ENCODE data around the gene SLC17A1. TPM values are rescaled to one million over a fixed set of nuclear protein-coding genes. Genes with fewer than 3 reads are reported as not detected.

SLC17A1 gene
- total RNA-seq, 2 experiments from 2014 or later, result not detected

GRCh38 chr6:25863360-25863759 is 31.5 kb upstream of the SLC17A1 start:
- CTCF ChIA-PET, result interaction anchor here (1.2 to 1.9 kb wide), 2 partner anchors 19 to 129 kb away, joined by 5 to 6 read pairs; no protein-coding TSS in a partner anchor
- no peaks in the 10 kb centered on the region for H3K27me3 Mint-ChIP-seq
- H3K36me3 Mint-ChIP-seq (ENCODE audit: low read depth), result peaks cover 7% of the 10 kb centered on the region

DNA sequence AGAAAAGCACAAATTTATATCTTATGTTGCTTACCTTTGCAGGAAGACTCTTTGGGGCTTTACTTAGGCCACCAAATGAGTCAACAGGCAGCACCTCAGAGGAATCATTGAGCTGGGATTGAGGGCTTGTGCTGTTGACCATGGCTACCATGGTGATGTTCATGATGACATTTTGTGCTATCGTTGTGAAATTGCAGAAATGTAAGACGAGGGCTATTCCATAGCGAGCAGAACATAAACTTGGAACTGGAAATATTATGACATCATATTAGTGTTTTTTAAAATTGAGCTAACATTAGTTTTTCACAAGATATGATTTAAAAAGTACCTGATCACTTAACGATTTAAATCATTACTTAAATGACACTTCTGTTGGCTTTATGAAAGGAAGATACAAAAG is 30.3 kb upstream of the SLC17A1 start:
- ChIA-PET CTCF (interaction anchor here (1.2 to 1.9 kb wide), 2 partner anchors 20 to 130 kb away, joined by 5 to 6 read pairs; no protein-coding TSS in a partner anchor), POLR2A (interaction anchor here (1.3 kb wide), 1 partner anchor 11 kb away, joined by 3 read pairs; no protein-coding TSS in a partner anchor)

More at GRCh38 chr6:25863360-25863759, 31.5 kb upstream of the SLC17A1 start:
- Mint-ChIP-seq H3K4me3 (no peak overlapping the region), H3K27ac (no peak overlapping the region), H3K4me1 (peaks cover 29% of the 10 kb centered on the region), H3K9me3 (peaks cover 7% of the 10 kb centered on the region)
- DNase-seq, result no peak
- POLR2A ChIA-PET, result interaction anchor here (1.6 kb wide), 1 partner anchor 8 kb away, joined by 4 read pairs; no protein-coding TSS in a partner anchor

GRCh38 chr6:25852756-25853155 is 20.9 kb upstream of the SLC17A1 start:
- Mint-ChIP-seq H3K4me3 (no peak overlapping the region), H3K4me1 (peaks cover 15% of the 10 kb centered on the region), H3K27me3 (no peaks in the 10 kb centered on the region), H3K36me3 (ENCODE audit: low read depth) (no peaks in the 10 kb centered on the region), H3K9me3 (no peaks in the 10 kb centered on the region), H3K27ac (no peak overlapping the region)
- no peak for DNase-seq
- ChIA-PET POLR2A (no interaction called here), CTCF (interaction anchor here (0.9 kb wide), 1 partner anchor 134 kb away, joined by 3 read pairs; no protein-coding TSS in a partner anchor)

More for the DNA sequence above, 30.3 kb upstream of the SLC17A1 start:
- peaks cover 38% of the 10 kb centered on the region for H3K4me1 Mint-ChIP-seq
- H3K36me3 Mint-ChIP-seq (ENCODE audit: low read depth), result peaks cover 7% of the 10 kb centered on the region
- no peaks in the 10 kb centered on the region for H3K27me3 Mint-ChIP-seq
- H3K27ac Mint-ChIP-seq, result no peak overlapping the region
- no peak for DNase-seq
- peaks cover 7% of the 10 kb centered on the region for H3K9me3 Mint-ChIP-seq
- H3K4me3 Mint-ChIP-seq, result no peak overlapping the region

- Mint-ChIP-seq H3K27me3 (no peaks in the 10 kb centered on the region), H3K4me1 (peaks cover 11% of the 10 kb centered on the region), H3K9me3 (no peaks in the 10 kb centered on the region), H3K4me3 (no peak overlapping the region), H3K36me3 (ENCODE audit: low read depth) (no peaks in the 10 kb centered on the region), H3K27ac (no peak overlapping the region)
- no peak for DNase-seq
- ChIA-PET CTCF (interaction anchor here (0.9 kb wide), 1 partner anchor 134 kb away, joined by 3 read pairs; no protein-coding TSS in a partner anchor), POLR2A (no interaction called here)
Observed at GRCh38 chr6:25851961-25852360, 20.1 kb upstream of the SLC17A1 start.

DNA sequence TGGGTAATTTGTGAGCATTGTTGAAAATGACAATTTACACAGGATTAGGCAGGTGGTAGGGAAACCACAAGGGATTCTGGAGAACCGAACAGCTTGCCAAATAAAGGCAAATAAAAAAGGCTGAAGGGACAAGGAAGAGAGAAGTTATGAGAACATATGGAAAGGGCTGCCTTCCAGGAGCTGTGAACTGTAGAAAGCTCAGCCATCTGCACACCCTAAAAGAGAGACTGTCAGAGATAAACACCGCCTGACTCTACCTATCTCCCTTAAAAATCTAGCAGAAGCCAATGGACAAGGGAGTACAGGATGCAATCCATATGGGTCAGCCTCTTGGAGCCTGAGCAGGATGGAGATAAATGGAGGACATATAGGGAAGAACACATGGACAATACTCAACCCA is 12.7 kb upstream of the SLC17A1 start:
- no peak overlapping the region for H3K4me3 Mint-ChIP-seq
- ChIA-PET CTCF (no interaction called here), POLR2A (no interaction called here)
- peaks cover 2% of the 10 kb centered on the region for H3K4me1 Mint-ChIP-seq
- DNase-seq, result no peak
- H3K27me3 Mint-ChIP-seq, result peaks cover 5% of the 10 kb centered on the region
- H3K9me3 Mint-ChIP-seq, result peaks cover 2% of the 10 kb centered on the region
- peaks cover 2% of the 10 kb centered on the region for H3K36me3 Mint-ChIP-seq (ENCODE audit: low read depth)
- H3K27ac Mint-ChIP-seq, result no peak overlapping the region

DNA sequence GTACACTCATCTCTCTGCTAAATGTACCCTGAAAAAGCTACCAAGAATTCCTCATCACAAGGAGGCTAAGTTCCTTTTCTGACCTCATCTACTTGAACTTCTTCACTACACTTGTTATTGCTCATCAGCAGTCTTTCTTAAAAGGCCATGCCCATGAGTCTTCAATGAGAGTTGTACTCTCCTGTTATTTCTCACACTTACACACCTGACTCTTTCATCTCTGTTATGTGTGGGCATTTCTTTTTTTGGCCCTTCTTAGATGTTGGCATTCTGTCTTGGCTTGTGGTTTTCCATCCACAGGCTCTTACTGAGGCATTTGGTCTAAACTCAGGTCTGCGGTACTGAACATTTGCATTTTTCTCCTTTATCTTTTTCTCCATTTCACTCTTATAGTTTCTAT is 10.7 kb upstream of the SLC17A1 start:
- ChIA-PET POLR2A (no interaction called here), CTCF (no interaction called here)
- DNase-seq, result no peak
- Mint-ChIP-seq H3K4me1 (peaks cover 2% of the 10 kb centered on the region), H3K27me3 (peaks cover 5% of the 10 kb centered on the region), H3K9me3 (peaks cover 2% of the 10 kb centered on the region), H3K27ac (no peak overlapping the region), H3K36me3 (ENCODE audit: low read depth) (peaks cover 2% of the 10 kb centered on the region), H3K4me3 (no peak overlapping the region)

GRCh38 chr6:25835442-25836283 is 3.8 kb upstream of the SLC17A1 start:
- no peak for DNase-seq
- H3K27ac Mint-ChIP-seq, result no peak overlapping the region
- CTCF ChIA-PET, result no interaction called here

GRCh38 chr6:25834950-25835349 is 3.1 kb upstream of the SLC17A1 start:
- CTCF ChIA-PET, result interaction anchor here (0.7 kb wide), 1 partner anchor 72 kb away, joined by 3 read pairs; no protein-coding TSS in a partner anchor
- Mint-ChIP-seq H3K36me3 (ENCODE audit: low read depth) (no peaks in the 10 kb centered on the region), H3K27me3 (peaks cover 4% of the 10 kb centered on the region), H3K27ac (no peak overlapping the region), H3K9me3 (no peaks in the 10 kb centered on the region), H3K4me3 (no peak overlapping the region), H3K4me1 (peaks cover 2% of the 10 kb centered on the region)
- DNase-seq, result no peak
- POLR2A ChIA-PET, result no interaction called here

More at GRCh38 chr6:25835442-25836283, 3.8 kb upstream of the SLC17A1 start:
- POLR2A ChIA-PET, result no interaction called here
- Mint-ChIP-seq H3K4me1 (no peaks in the 10 kb centered on the region), H3K27me3 (peaks cover 6% of the 10 kb centered on the region), H3K36me3 (ENCODE audit: low read depth) (peaks cover 1% of the 10 kb centered on the region), H3K4me3 (no peak overlapping the region), H3K9me3 (peaks cover 1% of the 10 kb centered on the region)

GRCh38 chr6:25833136-25833535 is 1.3 kb upstream of the SLC17A1 start:
- H3K9me3 Mint-ChIP-seq, result no peaks in the 10 kb centered on the region
- H3K36me3 Mint-ChIP-seq (ENCODE audit: low read depth), result no peaks in the 10 kb centered on the region
- peaks cover 4% of the 10 kb centered on the region for H3K27me3 Mint-ChIP-seq
- CTCF ChIA-PET, result no interaction called here
- H3K27ac Mint-ChIP-seq, result no peak overlapping the region
- no peak overlapping the region for H3K4me3 Mint-ChIP-seq
- POLR2A ChIA-PET, result no interaction called here
- no peak for DNase-seq
- H3K4me1 Mint-ChIP-seq, result peaks cover 6% of the 10 kb centered on the region

GRCh38 chr6:25832670-25833069 is 818 bp upstream of the SLC17A1 start:
- peaks cover under 1% of the 10 kb centered on the region for H3K36me3 Mint-ChIP-seq (ENCODE audit: low read depth)
- H3K4me3 Mint-ChIP-seq, result no peak overlapping the region
- H3K27me3 Mint-ChIP-seq, result peaks cover 4% of the 10 kb centered on the region
- DNase-seq, result no peak
- CTCF ChIA-PET, result no interaction called here
- H3K9me3 Mint-ChIP-seq, result peaks cover 1% of the 10 kb centered on the region
- POLR2A ChIA-PET, result no interaction called here
- H3K4me1 Mint-ChIP-seq, result peaks cover 6% of the 10 kb centered on the region
- H3K27ac Mint-ChIP-seq, result no peak overlapping the region

- ChIA-PET POLR2A (no interaction called here), CTCF (no interaction called here)
- peaks cover 4% of the 10 kb centered on the region for H3K27me3 Mint-ChIP-seq
Observed at GRCh38 chr6:25832307-25832662, 433 bp upstream of the SLC17A1 start.

GRCh38 chr6:25830458-25830857 is 1.4 kb downstream of the SLC17A1 start:
- Mint-ChIP-seq H3K9me3 (peaks cover 3% of the 10 kb centered on the region), H3K4me1 (peaks cover 6% of the 10 kb centered on the region), H3K27ac (no peak overlapping the region), H3K4me3 (no peak overlapping the region), H3K36me3 (ENCODE audit: low read depth) (peaks cover 9% of the 10 kb centered on the region), H3K27me3 (peaks cover 11% of the 10 kb centered on the region)
- ChIA-PET POLR2A (no interaction called here), CTCF (no interaction called here)
- no peak for DNase-seq

More at GRCh38 chr6:25832307-25832662, 433 bp upstream of the SLC17A1 start:
- Mint-ChIP-seq H3K27ac (no peak overlapping the region), H3K9me3 (peaks cover 2% of the 10 kb centered on the region), H3K4me1 (peaks cover 6% of the 10 kb centered on the region), H3K36me3 (ENCODE audit: low read depth) (peaks cover 3% of the 10 kb centered on the region), H3K4me3 (no peak overlapping the region)
- DNase-seq, result no peak

DNA sequence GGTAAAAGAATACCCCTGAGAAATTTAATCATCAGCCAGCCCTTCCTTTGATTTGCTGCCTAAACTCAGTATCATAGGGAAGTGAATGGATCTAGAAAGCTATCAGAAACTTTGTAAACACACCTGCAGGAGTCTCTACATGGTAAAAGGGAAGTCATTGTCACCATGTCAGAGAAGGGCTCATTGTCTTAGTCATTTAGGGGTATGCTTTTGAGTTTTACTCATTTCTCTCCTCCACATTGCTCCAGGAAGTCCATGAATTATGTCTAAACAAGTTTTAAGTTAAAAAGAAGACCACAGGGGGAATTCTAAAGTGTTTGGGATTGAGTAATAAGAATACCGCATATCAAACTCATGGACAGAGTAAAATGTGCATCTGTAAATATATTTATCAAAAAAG is 2.5 kb downstream of the SLC17A1 start:
- H3K36me3 Mint-ChIP-seq (ENCODE audit: low read depth), result peaks cover 9% of the 10 kb centered on the region
- CTCF ChIA-PET, result no interaction called here
- DNase-seq, result no peak
- peaks cover 6% of the 10 kb centered on the region for H3K4me1 Mint-ChIP-seq
- H3K4me3 Mint-ChIP-seq, result no peak overlapping the region
- POLR2A ChIA-PET, result no interaction called here
- H3K27me3 Mint-ChIP-seq, result peaks cover 12% of the 10 kb centered on the region
- H3K9me3 Mint-ChIP-seq, result peaks cover 5% of the 10 kb centered on the region
- no peak overlapping the region for H3K27ac Mint-ChIP-seq

All from activated CD4-positive, alpha-beta memory T cell treated with anti-CD3 and anti-CD28 coated beads, Interleukin-2, amount 10 ng/mL, durations not matched to agents 7 days and 5 days (primary cell).